ENCODE results near the gene CSNK1G1. TPM values are rescaled to one million over a fixed set of nuclear protein-coding genes. Genes with fewer than 3 reads are reported as not detected.
"Not testable (repeated sequence)": the region's sequence is repeated elsewhere in the genome, so short reads cannot be mapped to it uniquely, and the experiment has no call there.

CSNK1G1 gene
- total RNA-seq, 1 donor from 2014 or later, result 6.0 TPM

DNA sequence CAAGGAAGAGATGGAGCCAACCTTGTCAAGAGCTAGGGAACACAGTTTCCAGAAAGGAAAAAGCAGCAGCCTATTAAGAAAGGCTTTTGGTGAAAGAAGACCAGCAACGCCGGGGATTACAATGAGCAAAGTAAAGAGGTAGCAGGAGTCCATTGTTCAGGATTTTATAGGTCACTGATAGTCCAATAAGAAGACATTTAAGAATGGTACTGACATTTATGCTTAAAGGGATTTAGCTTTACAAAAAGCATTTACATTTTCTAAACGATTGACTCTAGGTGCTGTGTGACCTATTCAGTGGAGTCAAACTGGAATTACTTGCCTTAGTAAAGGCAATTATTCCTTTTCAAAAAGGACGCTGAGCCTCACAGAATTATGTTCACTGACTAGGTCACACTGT is 40.8 kb downstream of the CSNK1G1 start:
- intact Hi-C loops (cut with DNase I), result no loop called here

DNA sequence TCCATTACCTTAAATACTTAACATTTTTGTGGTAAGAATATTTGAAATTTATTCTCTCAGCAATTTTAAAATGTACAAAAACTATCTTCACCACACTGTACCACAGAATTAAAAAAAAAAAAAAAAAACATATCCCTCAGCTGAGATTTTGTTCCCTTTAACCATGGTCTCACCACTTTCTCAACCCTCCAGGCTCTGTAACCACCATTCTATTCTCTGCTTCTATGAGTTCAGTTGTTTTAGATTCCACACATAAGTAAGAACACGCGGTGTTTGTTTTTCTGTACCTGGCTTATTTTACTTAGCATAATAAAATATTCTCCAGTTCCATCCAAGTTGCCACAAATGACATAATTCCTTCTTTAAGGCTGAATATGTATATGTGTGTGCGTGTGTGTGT is 41.5 kb downstream of the CSNK1G1 start:
- DNase-seq (no peak), ATAC-seq (ENCODE audit: poor library complexity) (no peak)
- intact Hi-C loops (cut with DNase I), result no loop called here

More for the DNA sequence above, 40.8 kb downstream of the CSNK1G1 start:
- DNase-seq, result no peak
- no peak for ATAC-seq (ENCODE audit: poor library complexity)

- ATAC-seq (ENCODE audit: poor library complexity), result no peak
- no peak for DNase-seq
- intact Hi-C loops (cut with DNase I), result no loop called here
Observed at GRCh38 chr15:64311566-64311965, 44.4 kb downstream of the CSNK1G1 start.

DNA sequence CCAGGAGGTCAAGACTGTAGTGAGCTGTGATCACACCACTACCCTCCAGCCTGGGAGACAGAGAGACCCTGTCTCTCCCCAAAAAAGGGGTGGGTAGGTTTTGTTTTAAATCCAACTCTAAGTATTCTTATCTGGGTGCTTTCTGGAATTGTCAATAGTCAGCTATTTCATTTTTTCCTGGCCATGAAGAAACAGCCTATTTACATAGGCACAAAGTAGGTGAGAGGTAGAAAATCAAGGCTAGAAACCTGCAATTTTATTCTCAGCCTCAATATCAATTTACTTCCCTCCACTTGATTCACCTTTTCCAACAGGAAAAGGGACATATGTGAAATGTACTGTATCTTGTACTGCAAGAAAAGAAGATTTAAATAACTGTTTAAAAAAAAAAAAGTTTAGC is 45.9 kb downstream of the CSNK1G1 start:
- ATAC-seq (ENCODE audit: poor library complexity) (no peak), DNase-seq (no peak)
- intact Hi-C loops (cut with DNase I), result no loop called here

GRCh38 chr15:64305261-64305660 is 50.7 kb downstream of the CSNK1G1 start:
- ATAC-seq (ENCODE audit: poor library complexity) (no peak), DNase-seq (no peak)
- intact Hi-C loops (cut with DNase I), result no loop called here

GRCh38 chr15:64289550-64289949 is 66.4 kb downstream of the CSNK1G1 start:
- DNase-seq (no peak), ATAC-seq (ENCODE audit: poor library complexity) (no peak)
- intact Hi-C loops (cut with DNase I), result no loop called here

- intact Hi-C loops (cut with DNase I), result no loop called here
- DNase-seq (no peak), ATAC-seq (ENCODE audit: poor library complexity) (no peak)
Observed at GRCh38 chr15:64288999-64289398, 67.0 kb downstream of the CSNK1G1 start.

- no peak for DNase-seq
- ATAC-seq (ENCODE audit: poor library complexity), result no peak
- intact Hi-C loops (cut with DNase I), result no loop called here
Observed at GRCh38 chr15:64288577-64288976, 67.4 kb downstream of the CSNK1G1 start.

DNA sequence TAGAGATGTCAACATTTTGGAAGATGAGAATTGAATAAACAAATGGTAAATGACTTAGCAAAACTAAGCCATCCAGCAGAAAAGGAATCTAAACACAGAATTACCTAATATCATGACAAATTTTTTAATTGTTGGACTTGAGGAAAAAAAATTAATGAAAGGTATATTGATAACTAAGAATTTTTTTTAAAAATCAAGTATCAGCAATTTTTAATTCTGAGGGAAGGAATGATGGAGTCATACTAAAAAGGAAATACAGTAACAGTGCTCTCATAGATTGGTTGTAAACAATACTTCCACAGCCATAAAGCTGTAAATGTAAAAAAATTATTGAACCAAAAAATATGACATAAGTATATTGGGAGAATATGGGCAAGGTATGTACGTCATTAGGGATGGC is 68.0 kb downstream of the CSNK1G1 start:
- DNase-seq (no peak), ATAC-seq (ENCODE audit: poor library complexity) (no peak)
- intact Hi-C loops (cut with DNase I), result no loop called here

DNA sequence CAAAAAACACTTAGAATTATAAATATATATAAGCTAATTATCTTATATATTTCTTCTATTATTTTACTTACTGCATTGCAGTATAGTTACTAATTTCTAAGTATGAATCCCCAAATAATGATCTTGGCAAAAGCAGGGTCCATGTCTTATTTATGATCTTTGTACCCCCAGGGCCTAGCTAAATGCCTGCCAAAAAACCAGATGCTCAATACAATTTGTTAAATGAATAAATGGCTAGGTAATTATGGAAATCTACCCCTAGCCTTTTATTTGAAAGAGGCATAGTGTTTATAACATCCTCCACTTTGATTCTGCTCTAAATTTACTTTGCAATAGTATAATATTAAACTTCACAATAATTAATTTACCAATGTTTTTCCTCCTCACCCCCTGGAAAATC is 69.5 kb downstream of the CSNK1G1 start:
- DNase-seq, result no peak
- ATAC-seq (ENCODE audit: poor library complexity), result no peak
- intact Hi-C loops (cut with DNase I), result no loop called here

- intact Hi-C loops (cut with DNase I), result no loop called here
- ATAC-seq (ENCODE audit: poor library complexity), result no peak
- DNase-seq, result no peak
Observed at GRCh38 chr15:64285871-64286270, 70.1 kb downstream of the CSNK1G1 start.

DNA sequence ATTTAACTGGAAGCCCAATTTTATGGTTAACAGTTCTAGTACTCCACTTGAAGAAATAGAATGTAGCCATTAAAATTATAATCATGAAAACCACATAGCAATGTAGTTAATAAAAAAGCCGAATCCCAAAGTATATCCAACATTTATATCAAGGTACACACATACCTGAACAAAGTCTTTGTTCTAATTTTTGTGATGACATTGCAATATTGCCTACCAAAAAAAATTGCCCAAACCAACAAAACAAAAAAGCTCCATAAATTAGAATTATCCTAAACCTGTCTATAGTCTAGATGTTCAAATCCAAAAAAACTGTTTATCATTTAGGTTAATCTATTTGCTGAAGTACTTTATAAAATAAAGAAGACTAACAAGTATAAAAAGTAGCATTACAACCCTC is 70.8 kb downstream of the CSNK1G1 start:
- ATAC-seq (ENCODE audit: poor library complexity) (no peak), DNase-seq (no peak)
- intact Hi-C loops (cut with DNase I), result no loop called here

DNA sequence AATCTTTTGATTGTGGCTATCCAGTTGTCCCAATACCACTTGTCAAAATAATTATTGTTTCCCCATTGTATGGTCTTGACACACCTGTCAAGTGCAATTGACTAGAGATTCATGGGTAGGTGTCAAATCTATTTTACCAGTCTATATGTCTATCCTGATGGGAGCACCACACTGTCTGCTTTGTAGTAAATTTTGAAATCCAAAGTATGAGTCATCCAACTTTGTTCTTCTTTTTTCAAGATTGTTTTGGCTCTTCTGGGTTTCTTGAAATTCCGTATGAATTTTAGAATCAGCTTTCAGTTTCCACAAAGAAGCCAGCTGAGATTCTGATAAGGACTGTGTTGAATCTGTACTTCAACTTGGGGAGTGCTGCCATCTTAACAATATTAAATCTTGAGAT is 71.9 kb downstream of the CSNK1G1 start:
- DNase-seq, result no peak
- ATAC-seq (ENCODE audit: poor library complexity), result peak; percentile 41
- intact Hi-C loops (cut with DNase I), result no loop called here

GRCh38 chr15:64282701-64283100 is 73.3 kb downstream of the CSNK1G1 start:
- no peak for ATAC-seq (ENCODE audit: poor library complexity)
- no peak for DNase-seq
- intact Hi-C loops (cut with DNase I), result no loop called here

GRCh38 chr15:64279131-64279530 is 76.8 kb downstream of the CSNK1G1 start:
- ATAC-seq (ENCODE audit: poor library complexity), result no peak
- no peak for DNase-seq
- intact Hi-C loops (cut with DNase I), result no loop called here

DNA sequence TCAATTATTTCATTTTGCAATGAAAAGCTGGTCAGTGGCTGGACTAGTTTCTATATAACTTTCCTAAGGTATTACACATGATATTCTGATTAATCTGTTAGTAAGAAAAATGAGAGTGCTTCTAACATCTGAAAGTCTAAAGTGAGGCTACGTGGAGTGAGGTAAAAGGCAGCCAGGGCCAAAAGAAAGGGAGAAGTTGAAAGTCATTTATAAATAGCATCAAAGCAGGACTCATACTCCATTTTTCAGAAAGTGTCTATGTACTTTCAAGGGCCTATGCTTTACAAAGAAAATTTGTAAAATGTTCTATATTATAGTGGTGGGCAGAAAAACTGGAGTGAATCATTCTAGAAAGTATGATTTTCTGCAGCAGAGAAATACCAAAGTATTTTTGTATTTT is 80.0 kb downstream of the CSNK1G1 start:
- intact Hi-C loops (cut with DNase I), result no loop called here
- ATAC-seq (ENCODE audit: poor library complexity), result peak; percentile 56
- no peak for DNase-seq

- intact Hi-C loops (cut with DNase I), result no loop called here
- ATAC-seq (ENCODE audit: poor library complexity), result peak; percentile 56
- DNase-seq, result no peak
Observed at GRCh38 chr15:64274341-64274950, 81.5 kb downstream of the CSNK1G1 start.

- no peak for ATAC-seq (ENCODE audit: poor library complexity)
- intact Hi-C loops (cut with DNase I), result no loop called here
Observed at GRCh38 chr15:64267331-64267973, 88.5 kb downstream of the CSNK1G1 start.

DNA sequence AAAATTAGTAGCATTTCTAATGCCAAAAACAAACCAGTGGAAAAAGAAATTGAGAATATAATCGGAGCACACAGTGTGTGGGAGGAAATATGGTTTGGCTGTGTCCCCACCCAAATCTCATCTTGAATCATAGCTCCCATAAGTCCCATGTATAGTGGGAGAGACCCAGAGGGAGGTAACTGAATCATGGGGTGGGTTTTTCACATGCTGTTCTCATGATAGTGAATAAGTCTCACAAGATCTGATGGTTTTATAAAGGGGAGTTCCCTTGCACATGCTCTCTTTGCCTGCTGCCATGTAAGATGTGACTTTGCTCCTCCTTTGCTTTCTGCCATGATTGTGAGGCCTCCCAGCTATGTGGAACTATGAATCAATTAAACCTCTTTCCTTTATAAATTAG is 90.8 kb downstream of the CSNK1G1 start:
- DNase-seq; intact Hi-C loops (cut with DNase I); ATAC-seq (ENCODE audit: poor library complexity): not testable (repeated sequence)

More at GRCh38 chr15:64267331-64267973, 88.5 kb downstream of the CSNK1G1 start:
- DNase-seq, result no peak

- DNase-seq (no peak), ATAC-seq (ENCODE audit: poor library complexity) (no peak)
- intact Hi-C loops (cut with DNase I), result no loop called here
Observed at GRCh38 chr15:64264502-64264901, 91.5 kb downstream of the CSNK1G1 start.

GRCh38 chr15:64263567-64263966 is 92.4 kb downstream of the CSNK1G1 start:
- no peak for DNase-seq
- ATAC-seq (ENCODE audit: poor library complexity), result no peak
- intact Hi-C loops (cut with DNase I), result no loop called here
